ENCODE data around the gene OTUB2. TPM values are rescaled to one million over a fixed set of nuclear protein-coding genes. Genes with fewer than 3 reads are reported as not detected.
A peak's percentile ranks its signal among the peaks of the same experiment; 100 is the strongest.

The OTUB2 gene
- total RNA-seq, 1 donor from 2014 or later: 3.0 TPM

GRCh38 chr14:94038921-94039629 is 12.9 kb downstream of the OTUB2 start:
- H3K9me3 Mint-ChIP-seq: no peaks in the 10 kb centered on the region
- H3K27me3 Mint-ChIP-seq: no peaks in the 10 kb centered on the region
- TF ChIP-seq, protein P1, sequence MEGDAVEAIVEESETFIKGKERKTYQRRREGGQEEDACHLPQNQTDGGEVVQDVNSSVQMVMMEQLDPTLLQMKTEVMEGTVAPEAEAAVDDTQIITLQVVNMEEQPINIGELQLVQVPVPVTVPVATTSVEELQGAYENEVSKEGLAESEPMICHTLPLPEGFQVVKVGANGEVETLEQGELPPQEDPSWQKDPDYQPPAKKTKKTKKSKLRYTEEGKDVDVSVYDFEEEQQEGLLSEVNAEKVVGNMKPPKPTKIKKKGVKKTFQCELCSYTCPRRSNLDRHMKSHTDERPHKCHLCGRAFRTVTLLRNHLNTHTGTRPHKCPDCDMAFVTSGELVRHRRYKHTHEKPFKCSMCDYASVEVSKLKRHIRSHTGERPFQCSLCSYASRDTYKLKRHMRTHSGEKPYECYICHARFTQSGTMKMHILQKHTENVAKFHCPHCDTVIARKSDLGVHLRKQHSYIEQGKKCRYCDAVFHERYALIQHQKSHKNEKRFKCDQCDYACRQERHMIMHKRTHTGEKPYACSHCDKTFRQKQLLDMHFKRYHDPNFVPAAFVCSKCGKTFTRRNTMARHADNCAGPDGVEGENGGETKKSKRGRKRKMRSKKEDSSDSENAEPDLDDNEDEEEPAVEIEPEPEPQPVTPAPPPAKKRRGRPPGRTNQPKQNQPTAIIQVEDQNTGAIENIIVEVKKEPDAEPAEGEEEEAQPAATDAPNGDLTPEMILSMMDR (conservative IDR thresholded peaks at IDR 0.05): no peak
- no peak overlapping the region for H3K27ac Mint-ChIP-seq
- peaks cover 4% of the 10 kb centered on the region for H3K36me3 Mint-ChIP-seq
- no peak overlapping the region for H3K4me3 Mint-ChIP-seq
- DNase-seq (ENCODE audit: extremely low spot score, unreplicated experiment): no peak
- peaks cover 6% of the 10 kb centered on the region for H3K4me1 Mint-ChIP-seq (ENCODE audit: unreplicated experiment)

GRCh38 chr14:94040247-94040646 is 14.1 kb downstream of the OTUB2 start:
- TF ChIP-seq, protein P1 (conservative IDR thresholded peaks at IDR 0.05): no peak
- Mint-ChIP-seq H3K4me1 (ENCODE audit: unreplicated experiment) (peaks cover 6% of the 10 kb centered on the region), H3K9me3 (no peaks in the 10 kb centered on the region), H3K27me3 (no peaks in the 10 kb centered on the region), H3K4me3 (no peak overlapping the region), H3K36me3 (peaks cover 4% of the 10 kb centered on the region), H3K27ac (no peak overlapping the region)
- DNase-seq (ENCODE audit: extremely low spot score, unreplicated experiment): no peak

DNA sequence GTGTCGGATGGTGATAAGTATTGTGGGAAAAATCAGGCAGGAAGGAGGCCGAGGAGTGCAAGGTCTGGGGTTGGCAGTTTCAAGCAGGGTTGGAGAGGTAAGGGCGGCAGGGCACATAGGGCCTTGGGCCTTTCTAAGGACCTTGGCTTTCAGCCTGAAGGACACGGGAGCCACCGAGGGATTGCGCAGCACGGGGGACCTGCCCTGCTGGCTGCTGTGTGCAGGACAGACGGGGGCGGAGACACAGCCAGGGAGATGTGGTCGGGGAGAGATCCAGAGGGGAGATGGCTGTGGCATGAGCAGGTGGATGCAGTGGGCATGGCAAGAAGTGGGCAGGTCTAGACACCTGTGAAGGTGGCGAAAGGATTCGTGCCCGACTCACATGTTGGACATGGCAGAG is 14.7 kb downstream of the OTUB2 start:
- H3K27me3 Mint-ChIP-seq: no peaks in the 10 kb centered on the region
- peak overlapping the region; percentile 4 for H3K27ac Mint-ChIP-seq
- H3K4me1 Mint-ChIP-seq (ENCODE audit: unreplicated experiment): peaks cover 6% of the 10 kb centered on the region
- peaks cover 9% of the 10 kb centered on the region for H3K36me3 Mint-ChIP-seq
- H3K4me3 Mint-ChIP-seq: no peak overlapping the region
- no peak for DNase-seq (ENCODE audit: extremely low spot score, unreplicated experiment)
- H3K9me3 Mint-ChIP-seq: no peaks in the 10 kb centered on the region
- TF ChIP-seq, protein P1 (conservative IDR thresholded peaks at IDR 0.05): no peak

- H3K4me3 Mint-ChIP-seq: no peak overlapping the region
Measured at GRCh38 chr14:94041551-94042346, 15.6 kb downstream of the OTUB2 start.

GRCh38 chr14:94042433-94043091 is 16.4 kb downstream of the OTUB2 start:
- Mint-ChIP-seq H3K4me3 (no peak overlapping the region), H3K4me1 (ENCODE audit: unreplicated experiment) (no peaks in the 10 kb centered on the region), H3K27ac (no peak overlapping the region), H3K9me3 (no peaks in the 10 kb centered on the region), H3K36me3 (peaks cover 9% of the 10 kb centered on the region), H3K27me3 (no peaks in the 10 kb centered on the region)
- DNase-seq (ENCODE audit: extremely low spot score, unreplicated experiment): no peak
- TF ChIP-seq, protein P1 (conservative IDR thresholded peaks at IDR 0.05): no peak

More at GRCh38 chr14:94041551-94042346, 15.6 kb downstream of the OTUB2 start:
- no peak for DNase-seq (ENCODE audit: extremely low spot score, unreplicated experiment)
- H3K36me3 Mint-ChIP-seq: peaks cover 9% of the 10 kb centered on the region
- H3K27ac Mint-ChIP-seq: peak overlapping the region; percentile 61
- TF ChIP-seq, protein P1 (conservative IDR thresholded peaks at IDR 0.05): no peak
- H3K27me3 Mint-ChIP-seq: no peaks in the 10 kb centered on the region
- peaks cover under 1% of the 10 kb centered on the region for H3K4me1 Mint-ChIP-seq (ENCODE audit: unreplicated experiment)
- no peaks in the 10 kb centered on the region for H3K9me3 Mint-ChIP-seq

All from type B pancreatic cell (in vitro differentiated cells).